Mammary epithelial cell (primary cell): Measurements from ENCODE around the gene APOBEC3G.

ENCODE experiments used
- EZH2 ChIP-seq: IDR thresholded peaks from 2 replicates; pipeline ENCODE4 v1.6.1; 2012; ENCODE audit warnings: low read length, inconsistent platforms, borderline replicate concordance
- TF ChIP-seq, protein P1 (sequence below), 2 donors: IDR thresholded peaks in 1 of 2; conservative IDR thresholded peaks in 1 of 2; 2 replicates each; pipeline ENCODE4 v1.5.1; 2011 to 2012; ENCODE audit warnings: inconsistent platforms in 2 of 2, low read length in 2 of 2, mild to moderate bottlenecking in 2 of 2, control low read depth in 1 of 2, low read depth in 1 of 2; ENCODE audit not compliant: insufficient read depth in 1 of 2; ENCODE audit errors: extremely low read depth in 1 of 2

DNA sequence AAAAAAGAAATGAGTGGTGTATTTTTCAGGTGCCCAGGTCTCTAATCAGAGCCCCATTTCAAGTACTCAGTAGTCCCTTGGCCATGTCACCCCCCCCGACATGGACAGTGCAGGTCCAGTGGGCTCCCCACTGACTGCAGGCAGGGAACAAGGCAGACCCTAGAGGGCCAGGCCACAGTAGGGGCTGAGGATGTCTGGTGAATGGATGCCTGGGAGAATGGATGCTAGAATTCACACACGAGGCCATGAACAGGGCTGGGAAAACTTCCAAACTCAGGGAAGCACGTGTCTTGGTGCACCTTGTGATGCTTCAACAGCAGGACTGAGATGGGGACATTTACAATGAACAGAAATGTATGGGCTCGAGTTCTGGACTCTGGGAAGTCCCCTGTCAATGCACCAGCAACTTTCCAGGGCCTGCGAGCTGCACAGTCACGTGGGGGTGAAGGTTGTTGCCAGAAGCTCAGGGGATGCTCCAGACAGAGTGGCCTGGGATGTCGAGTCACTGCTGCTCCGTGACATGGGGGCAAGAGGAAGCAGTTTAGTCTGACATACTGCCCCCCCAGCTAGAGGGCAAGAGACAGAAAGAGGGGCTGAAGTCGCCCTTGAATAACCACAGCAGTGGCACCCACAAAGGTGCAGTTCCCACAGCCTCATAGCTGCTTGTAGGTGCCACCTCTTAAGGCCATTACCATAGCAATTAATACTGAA, 3.1 kb downstream of the APOBEC3G start:
- TF ChIP-seq EZH2 = no peak
- TF ChIP-seq, protein P1, sequence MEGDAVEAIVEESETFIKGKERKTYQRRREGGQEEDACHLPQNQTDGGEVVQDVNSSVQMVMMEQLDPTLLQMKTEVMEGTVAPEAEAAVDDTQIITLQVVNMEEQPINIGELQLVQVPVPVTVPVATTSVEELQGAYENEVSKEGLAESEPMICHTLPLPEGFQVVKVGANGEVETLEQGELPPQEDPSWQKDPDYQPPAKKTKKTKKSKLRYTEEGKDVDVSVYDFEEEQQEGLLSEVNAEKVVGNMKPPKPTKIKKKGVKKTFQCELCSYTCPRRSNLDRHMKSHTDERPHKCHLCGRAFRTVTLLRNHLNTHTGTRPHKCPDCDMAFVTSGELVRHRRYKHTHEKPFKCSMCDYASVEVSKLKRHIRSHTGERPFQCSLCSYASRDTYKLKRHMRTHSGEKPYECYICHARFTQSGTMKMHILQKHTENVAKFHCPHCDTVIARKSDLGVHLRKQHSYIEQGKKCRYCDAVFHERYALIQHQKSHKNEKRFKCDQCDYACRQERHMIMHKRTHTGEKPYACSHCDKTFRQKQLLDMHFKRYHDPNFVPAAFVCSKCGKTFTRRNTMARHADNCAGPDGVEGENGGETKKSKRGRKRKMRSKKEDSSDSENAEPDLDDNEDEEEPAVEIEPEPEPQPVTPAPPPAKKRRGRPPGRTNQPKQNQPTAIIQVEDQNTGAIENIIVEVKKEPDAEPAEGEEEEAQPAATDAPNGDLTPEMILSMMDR (conservative IDR thresholded peaks at IDR 0.05 in 1 of 2, IDR thresholded peaks at IDR 0.05 in 1 of 2; ENCODE audit: extremely low read depth in 1 of 2, insufficient read depth in 1 of 2, low read depth in 1 of 2, low read length in 2 of 2) = no peak
